GM12878 (cell line): ENCODE results near the gene IPCEF1. TPM values are rescaled to one million over a fixed set of nuclear protein-coding genes. Genes with fewer than 3 reads are reported as not detected.

Experiments used
- ATAC-seq: fragments of 200-7000 bp; cut with Tn5 transposase; 3 replicates; pipeline ENCODE4 v1.9.1; 2020; ENCODE audit warnings: mild to moderate bottlenecking, moderate library complexity
- BruUV-seq: library from RNA; stranded (reverse); fragments of 400-500 nt; replicated peaks from 2 replicates; lab custom pipeline; 2021; lab: Mats Ljungman, UMichigan
- CTCF ChIA-PET: fragments of 300-600 bp; sonication (Branson Sonifier 250); formaldehyde crosslinking; extraction: SDS; loops from one replicate; lab custom pipeline; 2021; ENCODE audit warnings: inconsistent platforms; lab: Yijun Ruan, JAX
- POLR2A ChIA-PET: fragments of 350-600 bp; formaldehyde crosslinking; extraction: SDS; loops from one replicate; lab custom pipeline; 2021; ENCODE audit warnings: inconsistent platforms; lab: Charles Lee
- RAD21 ChIA-PET: fragments of 300-600 bp; sonication (Branson Sonifier 250); formaldehyde crosslinking; loops from one replicate; lab custom pipeline; 2023; ENCODE audit warnings: antibody characterized with exemption; ENCODE audit not compliant: unreplicated experiment; lab: Charles Lee
- SMC1A ChIA-PET: fragments of 300-600 bp; sonication (Branson Sonifier 250); formaldehyde crosslinking; loops from one replicate; lab custom pipeline; 2023; ENCODE audit not compliant: unreplicated experiment, uncharacterized antibody; lab: Charles Lee
- DNase-seq: peaks from one replicate; pipeline ENCODE4 v3.0.0-alpha.2; 2011; ENCODE audit warnings: low read depth, low spot score
- FAIRE-seq: peaks from 3 replicates; lab custom pipeline; 2011; peaks lifted over from hg19 to GRCh38; lab: Jason Lieb, UNC
- H2AFZ ChIP-seq: 2 replicates; pipeline ENCODE4 v1.6.0; 2011; ENCODE audit warnings: low read depth, low read length, control low read depth; ENCODE audit not compliant: control insufficient read depth
- H3K27ac ChIP-seq: 2 replicates; pipeline ENCODE4 v1.5.1; 2011; ENCODE audit warnings: control low read depth; ENCODE audit not compliant: control insufficient read depth, insufficient read depth
- H3K27me3 ChIP-seq, 2 experiments: replicated peaks in 1 of 2; 2 replicates each; pipeline versions ENCODE4 v1.6.0 to v1.6.1; 2011; ENCODE audit warnings: low read length in 1 of 2; ENCODE audit not compliant: control insufficient read depth in 2 of 2, insufficient read depth in 2 of 2
- H3K36me3 ChIP-seq, 2 experiments: 2 replicates each; pipeline ENCODE4 v1.5.1; 2011; ENCODE audit warnings: low read length in 1 of 2; ENCODE audit not compliant: control insufficient read depth in 2 of 2, insufficient read depth in 2 of 2
- H3K4me1 ChIP-seq: 2 replicates; pipeline ENCODE4 v1.6.1; 2011; ENCODE audit warnings: mild to moderate bottlenecking, low read length, moderate library complexity, mixed read lengths; ENCODE audit not compliant: control insufficient read depth, insufficient read depth
- H3K4me2 ChIP-seq: 2 replicates; pipeline ENCODE4 v1.6.0; 2011; ENCODE audit warnings: control low read depth; ENCODE audit not compliant: control insufficient read depth, insufficient read depth
- H3K4me3 ChIP-seq: fragments of 200-600 bp; sonication (generic); 2 replicates; pipeline ENCODE4 v1.5.1; 2016
- H3K79me2 ChIP-seq: 2 replicates; pipeline ENCODE4 v1.6.0; 2011; ENCODE audit warnings: low read length; ENCODE audit not compliant: control insufficient read depth, insufficient read depth
- H3K9ac ChIP-seq: 2 replicates; pipeline ENCODE4 v1.8.0; 2011; ENCODE audit warnings: low read length, control low read depth, mixed read lengths; ENCODE audit not compliant: control insufficient read depth, insufficient read depth
- H3K9me3 ChIP-seq: replicated peaks from 3 replicates; pipeline ENCODE4 v1.5.1; 2011; ENCODE audit warnings: mild to moderate bottlenecking, low read length; ENCODE audit not compliant: control insufficient read depth, insufficient read depth
- H4K20me1 ChIP-seq: 2 replicates; pipeline ENCODE4 v1.6.0; 2011; ENCODE audit not compliant: control insufficient read depth, insufficient read depth
- GATAD2B ChIP-seq: fragments of 450-650 bp; conservative IDR thresholded peaks from 2 replicates; pipeline ENCODE4 v1.6.1; 2017; ENCODE audit warnings: low read depth, mild to moderate bottlenecking, moderate library complexity
- HSF1 ChIP-seq: fragments of 150-350 bp; IDR thresholded peaks from 2 replicates; pipeline ENCODE4 v1.6.1; 2014; ENCODE audit warnings: mild to moderate bottlenecking, low read depth, low read length
- KLF5 ChIP-seq: fragments of 450-650 bp; IDR thresholded peaks from 2 replicates; pipeline ENCODE4 v1.6.1; 2014; ENCODE audit warnings: mild to moderate bottlenecking; ENCODE audit not compliant: partially characterized antibody
- POLR2A ChIP-seq: IDR thresholded peaks from 2 replicates; pipeline ENCODE4 v1.6.1; 2011; ENCODE audit warnings: low read depth, mild to moderate bottlenecking, low read length
- RAD51 ChIP-seq: fragments of 450-650 bp; IDR thresholded peaks from 2 replicates; pipeline ENCODE4 v1.6.1; 2016; ENCODE audit warnings: moderate library complexity, mild to moderate bottlenecking, inconsistent platforms
- SREBF2 ChIP-seq: IDR thresholded peaks from 2 replicates; pipeline ENCODE4 v1.6.1; 2012; ENCODE audit warnings: mild to moderate bottlenecking, low read length
- SUZ12 ChIP-seq: fragments of 200-600 bp; sonication (generic); IDR thresholded peaks from one replicate; pipeline ENCODE4 v1.6.1; 2018; ENCODE audit warnings: antibody characterized with exemption, mild to moderate bottlenecking; ENCODE audit not compliant: unreplicated experiment
- ZBTB11 ChIP-seq: fragments of 450-650 bp; formaldehyde crosslinking; IDR thresholded peaks from 2 replicates; pipeline ENCODE4 v1.5.0; 2022; ENCODE audit warnings: mild to moderate bottlenecking, missing genetic modification characterization
- ZNF24 ChIP-seq: fragments of 450-650 bp; IDR thresholded peaks from 2 replicates; pipeline ENCODE4 v1.6.1; 2017; ENCODE audit warnings: antibody characterized with exemption, mild to moderate bottlenecking
- ZNF384 ChIP-seq: IDR thresholded peaks from 2 replicates; pipeline ENCODE4 v1.6.1; 2012; ENCODE audit warnings: low read depth, mild to moderate bottlenecking, low read length, improper control_type of control experiment, borderline replicate concordance
- WGBS: methylation state at CpG from one replicate; pipeline ENCODE4 v1.1.6; 2016; ENCODE audit warnings: low lambda C conversion rate; ENCODE audit not compliant: insufficient replicate concordance, insufficient coverage; ENCODE audit errors: missing lambda C conversion rate; 5-methylcytosine and 5-hydroxymethylcytosine counted together
- in situ Hi-C: fragments of 300-500 bp; cut with MboI; formaldehyde crosslinking; loops from 9 replicates; pipeline ENCODE4 v1.14.3; 2018; ENCODE audit warnings: mixed read lengths
- intact Hi-C: fragments of 100-400 bp; cut with micrococcal nuclease; formaldehyde crosslinking; loops from one replicate; pipeline ENCODE4 v1.14.2; 2022; ENCODE audit not compliant: unreplicated experiment
- polyA plus RNA-seq, 11 experiments: library from polyadenylated mRNA; depleted of rRNA in 4 of 11; unstranded in 6 of 11; stranded (reverse) in 5 of 11; fragments of >200 nt; fragmentation: Nextera tagmentation in 4 of 11; fragmentation: Illumina TruSeq in 1 of 11; extraction: Ambion mirVana in 4 of 11; extraction: Trizol in 1 of 11; gene quantifications; 1 replicate in 1 of 11; 2 replicates in 10 of 11; pipeline versions ENCODE4 v1.2.1 to v1.2.3, GENCODE V29; 2011 to 2016; ENCODE audit warnings: inconsistent platforms in 2 of 11, missing spikeins in 2 of 11, low read depth in 1 of 11
- total RNA-seq, 4 experiments: library from RNA; depleted of rRNA in 3 of 4; stranded (reverse); fragments of >200 nt in 3 of 4; fragmentation: Illumina TruSeq in 1 of 4; extraction: Trizol in 1 of 4; gene quantifications; 2 replicates each; pipeline versions ENCODE4 v1.2.1 to v1.2.3, GENCODE V29; 2013 to 2021

IPCEF1 gene
- total and polyA plus RNA-seq, 10 of the 15 experiments (the other 5 are each of a cell fraction or from before 2014, with no cell fraction given) = 1.3 to 137 (median 4.2) TPM

GRCh38 chr6:154238831-154239230, 117.8 kb downstream of the IPCEF1 start:
- TF ChIP-seq SREBF2 (no peak), ZNF384 (no peak), POLR2A (no peak), SUZ12 (no peak)
- TF ChIP-seq, all 136 proteins: peak for 0
- no peak overlapping the region for H3K4me3 ChIP-seq
- DNase-seq (no peak), ATAC-seq (no peak), FAIRE-seq (no peak)
- WGBS = 42% methylated on average over 2 of the region's 2 CpGs
- no peaks in the 10 kb centered on the region for H3K27me3 ChIP-seq
- SMC1A ChIA-PET = interaction anchor here (0.6 to 10.9 kb wide), 4 partner anchors 7 to 82 kb away, joined by 3 to 152 read pairs (median 5); no protein-coding TSS in a partner anchor
- H3K4me1 ChIP-seq = peaks cover 7% of the 10 kb centered on the region
- no peak overlapping the region for H3K9ac ChIP-seq
- CTCF ChIA-PET = interaction anchor here (1.5 kb wide), 1 partner anchor 10 kb away, joined by 5 read pairs; no protein-coding TSS in a partner anchor
- BruUV-seq = no TSS peak
- peak overlapping the region; percentile 44; the same call in 1 of the 2 replicates for H3K4me2 ChIP-seq
- peaks cover 73% of the 10 kb centered on the region for H3K79me2 ChIP-seq
- in situ Hi-C loops (loop anchor here (25.0 kb wide), 1 partner anchor 1252 kb away; the partner anchor contains the start of gene FBXO5), intact Hi-C loops (no loop called here)
- no peak overlapping the region for H2AFZ ChIP-seq
- no peaks in the 10 kb centered on the region for H4K20me1 ChIP-seq
- peak overlapping the region; percentile 34; the same call in 1 of the 2 replicates for H3K27ac ChIP-seq
- no peaks in the 10 kb centered on the region; the same call in 2 of the 3 replicates for H3K9me3 ChIP-seq
- H3K36me3 ChIP-seq = peaks cover 0 to 4% of the 10 kb centered on the region in 2 experiments; a peak in 1 of 4 replicates
- RAD21 ChIA-PET = interaction anchor here (1.0 to 1.5 kb wide), 2 partner anchors 9 to 38 kb away, joined by 4 to 5 read pairs; no protein-coding TSS in a partner anchor
- POLR2A ChIA-PET = interaction anchor here (0.7 to 1.2 kb wide), 2 partner anchors 28 to 531 kb away, joined by 3 read pairs; no protein-coding TSS in a partner anchor

GRCh38 chr6:154236646-154237301, 119.8 kb downstream of the IPCEF1 start:
- Histone ChIP-seq H3K4me2 (no peak overlapping the region), H3K4me3 (no peak overlapping the region), H4K20me1 (no peaks in the 10 kb centered on the region), H2AFZ (no peak overlapping the region), H3K27ac (no peak overlapping the region), H3K9me3 (no peaks in the 10 kb centered on the region; the same call in 2 of the 3 replicates), H3K36me3 (peaks cover 0 to 2% of the 10 kb centered on the region in 2 experiments; a peak in 2 of 4 replicates), H3K27me3 (no peaks in the 10 kb centered on the region), H3K4me1 (peaks cover 9% of the 10 kb centered on the region), H3K9ac (no peak overlapping the region), H3K79me2 (peaks cover 63% of the 10 kb centered on the region)
- ChIA-PET POLR2A (interaction anchor here (0.5 to 1.4 kb wide), 3 partner anchors 9 to 37 kb away, joined by 3 to 7 read pairs (median 5); no protein-coding TSS in a partner anchor), CTCF (interaction anchor here (1.1 to 2.1 kb wide), 5 partner anchors 11 to 40 kb away, joined by 3 to 9 read pairs (median 3); no protein-coding TSS in a partner anchor), RAD21 (interaction anchor here (6.0 kb wide), 1 partner anchor 10 kb away, joined by 51 read pairs; no protein-coding TSS in a partner anchor), SMC1A (interaction anchor here (0.6 to 10.9 kb wide), 8 partner anchors 9 to 75 kb away, joined by 3 to 152 read pairs (median 4); no protein-coding TSS in a partner anchor)
- ATAC-seq (no peak), DNase-seq (no peak), FAIRE-seq (no peak)
- TF ChIP-seq HSF1 (no peak), KLF5 (no peak), GATAD2B (no peak), SUZ12 (no peak), ZNF24 (no peak), ZBTB11 (CRISPR knock-in tag) (no peak), ZNF384 (no peak), RAD51 (no peak)
- intact Hi-C loops = no loop called here
- WGBS = 24% methylated on average over 4 of the region's 4 CpGs
- in situ Hi-C loops = loop anchor here (25.0 kb wide), 1 partner anchor 1249 kb away; the partner anchor contains the start of gene FBXO5
- BruUV-seq = no TSS peak
